SH-SY5Y (cell line): Measurements from ENCODE around the gene TNFRSF8.

Source experiments
- GATA2 ChIP-seq: IDR thresholded peaks from 2 replicates; pipeline ENCODE4 v1.6.1; 2011; ENCODE audit warnings: mild to moderate bottlenecking, low read depth, low read length
- GATA3 ChIP-seq: IDR thresholded peaks from 2 replicates; pipeline ENCODE4 v1.6.1; 2011; ENCODE audit warnings: low read depth, mild to moderate bottlenecking, low read length, moderate library complexity

- TF ChIP-seq GATA2 (no peak), GATA3 (no peak)
Measured at GRCh38 chr1:12032161-12032621, 30.9 kb upstream of the TNFRSF8 start.
